ENCODE measurements around the gene VPREB1. TPM values are rescaled to one million over a fixed set of nuclear protein-coding genes. Genes with fewer than 3 reads are reported as not detected.
A peak's percentile ranks its signal among the peaks of the same experiment; 100 is the strongest.

Gene VPREB1, protein sequence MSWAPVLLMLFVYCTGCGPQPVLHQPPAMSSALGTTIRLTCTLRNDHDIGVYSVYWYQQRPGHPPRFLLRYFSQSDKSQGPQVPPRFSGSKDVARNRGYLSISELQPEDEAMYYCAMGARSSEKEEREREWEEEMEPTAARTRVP
- not detected for total RNA-seq

DNA sequence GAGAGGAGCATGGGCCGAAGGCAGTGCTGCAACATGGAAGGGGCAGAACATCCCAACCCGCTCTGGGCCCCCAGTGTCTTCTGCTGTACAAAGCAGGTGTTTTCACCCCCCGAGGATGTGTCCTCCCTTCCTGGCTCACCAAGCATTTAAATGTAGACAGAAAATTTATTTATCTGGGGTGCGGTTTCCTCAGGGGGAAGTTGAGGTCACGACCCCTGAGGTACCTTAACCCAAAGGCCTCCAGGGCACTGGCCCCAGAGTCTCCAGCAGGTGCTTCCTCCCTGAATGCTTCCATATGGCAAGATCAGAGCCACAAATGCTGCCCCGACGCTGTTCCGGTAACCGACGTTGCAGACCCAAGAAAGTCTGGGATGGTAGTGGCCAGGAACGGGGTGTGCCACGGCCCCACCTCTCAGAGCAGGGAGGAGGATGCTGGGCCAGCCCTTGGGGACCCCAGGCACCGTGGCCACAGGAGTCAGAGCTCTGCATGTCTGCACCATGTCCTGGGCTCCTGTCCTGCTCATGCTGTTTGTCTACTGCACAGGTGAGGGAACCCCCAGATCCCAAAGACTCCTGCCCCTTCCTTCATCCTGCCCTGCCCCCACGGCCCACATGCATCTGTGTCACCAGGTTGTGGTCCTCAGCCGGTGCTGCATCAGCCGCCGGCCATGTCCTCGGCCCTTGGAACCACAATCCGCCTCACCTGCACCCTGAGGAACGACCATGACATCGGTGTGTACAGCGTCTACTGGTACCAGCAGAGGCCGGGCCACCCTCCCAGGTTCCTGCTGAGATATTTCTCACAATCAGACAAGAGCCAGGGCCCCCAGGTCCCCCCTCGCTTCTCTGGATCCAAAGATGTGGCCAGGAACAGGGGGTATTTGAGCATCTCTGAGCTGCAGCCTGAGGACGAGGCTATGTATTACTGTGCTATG lies at the start of gene VPREB1:
TSS of gene VPREB1 (plus strand) at position 471 of the 935 bp plus-strand sequence. CDS start at position 499, 28 bp downstream.
- H3K9me3 ChIP-seq = no peaks in the 10 kb centered on the region
- H3K4me1 ChIP-seq = no peaks in the 10 kb centered on the region
- H3K27ac ChIP-seq = no peak within 1 kb of the TSS
- DNase-seq (ENCODE audit: low spot score) = no peak
- no peaks in the 10 kb centered on the region for H3K36me3 ChIP-seq
- H3K27me3 ChIP-seq = no peaks in the 10 kb centered on the region
- H3K4me3 ChIP-seq = no peak within 1 kb of the TSS
- TF ChIP-seq, protein P1, sequence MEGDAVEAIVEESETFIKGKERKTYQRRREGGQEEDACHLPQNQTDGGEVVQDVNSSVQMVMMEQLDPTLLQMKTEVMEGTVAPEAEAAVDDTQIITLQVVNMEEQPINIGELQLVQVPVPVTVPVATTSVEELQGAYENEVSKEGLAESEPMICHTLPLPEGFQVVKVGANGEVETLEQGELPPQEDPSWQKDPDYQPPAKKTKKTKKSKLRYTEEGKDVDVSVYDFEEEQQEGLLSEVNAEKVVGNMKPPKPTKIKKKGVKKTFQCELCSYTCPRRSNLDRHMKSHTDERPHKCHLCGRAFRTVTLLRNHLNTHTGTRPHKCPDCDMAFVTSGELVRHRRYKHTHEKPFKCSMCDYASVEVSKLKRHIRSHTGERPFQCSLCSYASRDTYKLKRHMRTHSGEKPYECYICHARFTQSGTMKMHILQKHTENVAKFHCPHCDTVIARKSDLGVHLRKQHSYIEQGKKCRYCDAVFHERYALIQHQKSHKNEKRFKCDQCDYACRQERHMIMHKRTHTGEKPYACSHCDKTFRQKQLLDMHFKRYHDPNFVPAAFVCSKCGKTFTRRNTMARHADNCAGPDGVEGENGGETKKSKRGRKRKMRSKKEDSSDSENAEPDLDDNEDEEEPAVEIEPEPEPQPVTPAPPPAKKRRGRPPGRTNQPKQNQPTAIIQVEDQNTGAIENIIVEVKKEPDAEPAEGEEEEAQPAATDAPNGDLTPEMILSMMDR (IDR thresholded peaks at IDR 0.05) = no peak

DNA sequence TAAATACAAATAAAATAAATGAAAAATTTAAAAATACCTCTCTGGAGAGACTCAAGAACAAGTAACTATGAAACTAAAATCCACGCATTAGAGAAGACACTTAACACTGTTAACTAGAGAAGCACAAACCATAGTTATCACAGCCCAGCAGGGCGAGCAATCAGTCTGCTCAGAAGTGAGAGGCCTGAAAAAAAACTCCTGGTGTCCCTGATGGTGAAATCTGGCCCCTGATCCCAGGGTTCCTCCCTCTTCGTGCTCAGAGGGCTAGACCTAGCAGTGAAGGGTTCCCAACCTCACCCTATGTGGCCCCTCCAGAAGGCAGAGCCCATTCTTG lies 49.7 kb upstream of the VPREB1 start:
- no peak for DNase-seq (ENCODE audit: low spot score)
- no peaks in the 10 kb centered on the region for H3K4me1 ChIP-seq
- TF ChIP-seq, protein P1 (IDR thresholded peaks at IDR 0.05) = no peak
- no peak overlapping the region for H3K27ac ChIP-seq
- H3K27me3 ChIP-seq = no peaks in the 10 kb centered on the region
- no peak overlapping the region for H3K4me3 ChIP-seq
- no peaks in the 10 kb centered on the region for H3K9me3 ChIP-seq
- no peaks in the 10 kb centered on the region for H3K36me3 ChIP-seq

DNA sequence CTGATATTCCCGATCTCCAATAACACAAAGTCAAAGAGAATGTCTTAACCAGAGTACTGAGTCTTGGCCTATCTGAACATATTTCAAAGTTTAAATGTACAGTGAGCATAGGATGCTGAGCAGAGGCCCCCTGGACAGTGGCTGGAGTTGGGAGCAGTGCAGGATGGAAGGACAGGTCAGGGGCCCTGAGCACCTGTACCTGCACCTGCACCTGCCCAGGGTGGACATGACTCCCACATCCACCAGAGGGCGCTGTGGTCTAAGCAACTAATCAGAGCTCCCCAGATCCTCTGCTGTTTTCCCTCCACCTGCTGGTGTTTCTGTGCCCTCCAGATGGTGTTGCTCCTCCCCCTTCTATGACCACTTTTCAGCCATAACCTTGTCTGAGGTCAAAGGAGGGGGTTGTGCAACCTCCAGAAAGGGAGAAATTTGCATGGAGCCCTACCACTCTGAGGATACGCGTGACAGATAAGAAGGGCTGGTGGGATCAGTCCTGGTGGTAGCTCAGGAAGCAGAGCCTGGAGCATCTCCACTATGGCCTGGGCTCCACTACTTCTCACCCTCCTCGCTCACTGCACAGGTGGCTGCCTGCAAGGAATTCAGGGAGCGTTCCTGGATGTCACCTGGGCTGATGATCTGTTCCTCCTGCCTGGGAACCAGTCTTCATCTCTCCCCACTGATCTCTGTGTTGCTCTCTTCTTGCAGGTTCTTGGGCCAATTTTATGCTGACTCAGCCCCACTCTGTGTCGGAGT lies 49.1 kb upstream of the VPREB1 start:
- H3K4me1 ChIP-seq = no peaks in the 10 kb centered on the region
- H3K36me3 ChIP-seq = no peaks in the 10 kb centered on the region
- H3K4me3 ChIP-seq = no peak overlapping the region
- H3K27ac ChIP-seq = no peak overlapping the region
- TF ChIP-seq, protein P1 (IDR thresholded peaks at IDR 0.05) = peak; percentile 19 to 73
- no peaks in the 10 kb centered on the region for H3K9me3 ChIP-seq
- no peak for DNase-seq (ENCODE audit: low spot score)
- H3K27me3 ChIP-seq = no peaks in the 10 kb centered on the region

DNA sequence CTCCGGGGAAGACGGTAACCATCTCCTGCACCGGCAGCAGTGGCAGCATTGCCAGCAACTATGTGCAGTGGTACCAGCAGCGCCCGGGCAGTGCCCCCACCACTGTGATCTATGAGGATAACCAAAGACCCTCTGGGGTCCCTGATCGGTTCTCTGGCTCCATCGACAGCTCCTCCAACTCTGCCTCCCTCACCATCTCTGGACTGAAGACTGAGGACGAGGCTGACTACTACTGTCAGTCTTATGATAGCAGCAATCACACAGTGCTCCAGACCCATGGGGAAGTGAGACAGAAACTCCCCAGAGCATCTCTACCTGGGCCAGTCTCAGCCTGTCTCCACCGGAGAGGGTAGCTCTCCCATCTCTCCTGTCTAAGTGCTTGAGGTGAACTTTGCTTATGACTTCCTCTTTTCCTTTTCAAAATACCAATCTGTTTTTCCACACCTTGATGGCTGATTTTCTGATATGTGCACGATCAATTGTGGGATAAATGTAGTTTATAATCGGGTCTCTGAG lies 48.5 kb upstream of the VPREB1 start:
- TF ChIP-seq, protein P1 (IDR thresholded peaks at IDR 0.05) = no peak
- DNase-seq (ENCODE audit: low spot score) = no peak
- Histone ChIP-seq H3K27ac (no peak overlapping the region), H3K4me1 (no peaks in the 10 kb centered on the region), H3K9me3 (no peaks in the 10 kb centered on the region), H3K4me3 (no peak overlapping the region), H3K27me3 (no peaks in the 10 kb centered on the region), H3K36me3 (no peaks in the 10 kb centered on the region)

DNA sequence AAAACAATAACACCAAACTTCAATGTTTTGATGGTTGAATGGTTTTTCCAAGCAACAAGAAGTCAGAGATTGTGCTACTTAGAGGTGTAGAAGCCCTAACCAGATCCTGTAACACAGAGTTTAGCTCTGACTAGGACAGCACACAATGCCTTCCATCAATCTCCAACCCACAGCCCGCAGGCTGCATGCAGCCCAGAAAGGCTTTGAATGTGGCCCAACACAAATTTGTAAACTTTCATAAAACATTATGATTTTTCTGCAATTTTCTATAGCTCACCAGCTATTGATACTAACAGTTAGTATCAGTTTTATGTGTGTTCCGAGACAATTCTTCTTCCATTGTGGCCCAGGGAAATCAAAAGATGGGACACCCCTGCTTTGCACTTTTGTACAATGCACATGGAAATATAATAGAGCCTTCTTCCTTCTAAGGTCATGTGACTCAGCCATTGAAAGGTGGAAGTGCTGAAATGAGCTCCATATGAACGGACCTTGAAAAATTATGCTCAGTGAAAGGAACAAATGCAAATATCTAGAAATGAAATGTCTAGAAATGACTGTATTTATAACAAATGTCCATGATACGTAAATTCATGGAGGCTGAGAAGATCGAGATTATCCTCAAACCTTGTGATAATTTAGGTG lies 47.6 kb upstream of the VPREB1 start:
- no peak for DNase-seq (ENCODE audit: low spot score)
- Histone ChIP-seq H3K9me3 (no peaks in the 10 kb centered on the region), H3K27ac (no peak overlapping the region), H3K27me3 (peaks cover 0 to 4% of the 10 kb centered on the region in 2 donors), H3K36me3 (no peaks in the 10 kb centered on the region), H3K4me1 (no peaks in the 10 kb centered on the region), H3K4me3 (no peak overlapping the region)
- TF ChIP-seq, protein P1 (IDR thresholded peaks at IDR 0.05) = no peak

All from right atrium auricular region (tissue), 2 donors.